Heart left ventricle (tissue), 16 donors: ENCODE results near the gene GGT7. TPM values are rescaled to one million over a fixed set of nuclear protein-coding genes. Genes with fewer than 3 reads are reported as not detected.
A peak's percentile ranks its signal among the peaks of the same experiment; 100 is the strongest.

Source experiments
- ATAC-seq, 4 donors: fragments of 200-7000 bp; cut with Tn5 transposase; one replicate each; pipeline ENCODE4 v1.9.1; 2020 to 2022; ENCODE audit warnings: moderate library complexity in 4 of 4, mild to moderate bottlenecking in 3 of 4, moderate number of reproducible peaks in 1 of 4
- DNase-seq, 5 donors: peaks; one replicate each; pipeline ENCODE4 v3.0.0-alpha.2; 2020
- H3K27ac ChIP-seq, 12 donors: fragments of 200-600 bp; sonication (generic) in 4 of 12; one replicate each; pipeline versions ENCODE4 v1.5.0 to v1.8.0; 2016 to 2022; ENCODE audit warnings: mild to moderate bottlenecking in 2 of 12
- H3K27me3 ChIP-seq, 9 donors: fragments of 200-600 bp; sonication (generic) in 2 of 9; one replicate each; pipeline versions ENCODE4 v1.5.1 to v1.8.0; 2016 to 2022; ENCODE audit warnings: mild to moderate bottlenecking in 3 of 9
- H3K36me3 ChIP-seq, 9 donors: fragments of 200-600 bp; sonication (generic) in 2 of 9; one replicate each; pipeline versions ENCODE4 v1.5.0 to v1.8.0; 2018 to 2022; ENCODE audit warnings: mild to moderate bottlenecking in 2 of 9
- H3K4me1 ChIP-seq, 12 donors: fragments of 200-600 bp; sonication (generic) in 4 of 12; one replicate each; pipeline versions ENCODE4 v1.5.0 to v1.8.0; 2016 to 2022; ENCODE audit warnings: mild to moderate bottlenecking in 3 of 12
- H3K4me3 ChIP-seq, 12 donors: fragments of 200-600 bp; sonication (generic) in 4 of 12; one replicate each; pipeline versions ENCODE4 v1.5.0 to v1.8.0; 2017 to 2022; ENCODE audit warnings: mild to moderate bottlenecking in 9 of 12, moderate library complexity in 4 of 12
- H3K9me3 ChIP-seq, 12 donors: fragments of 200-600 bp; sonication (generic) in 4 of 12; one replicate each; pipeline versions ENCODE4 v1.5.0 to v1.8.0; 2016 to 2022; ENCODE audit warnings: mild to moderate bottlenecking in 1 of 12
- CTCF ChIP-seq, 12 donors: fragments of 200-600 bp; sonication (generic) in 4 of 12; IDR thresholded peaks; one replicate each; pipeline versions ENCODE4 v1.5.0 to v1.8.0; 2018 to 2022; ENCODE audit warnings: antibody characterized with exemption in 12 of 12, mild to moderate bottlenecking in 5 of 12
- POLR2A ChIP-seq, 2 donors: fragments of 450-650 bp; IDR thresholded peaks; one replicate each; pipeline ENCODE4 v1.6.1; 2017; ENCODE audit warnings: antibody characterized with exemption in 2 of 2, mild to moderate bottlenecking in 2 of 2, moderate library complexity in 2 of 2
- WGBS, 4 donors: extraction: QIAGEN DNeasy Blood & Tissue Kit in 2 of 4; methylation state at CpG; one replicate each; pipeline versions ENCODE4 v1.1.5 to v1.1.7; 2013 to 2018; 5-methylcytosine and 5-hydroxymethylcytosine counted together
- intact Hi-C, 10 donors: fragments of 100-400 bp; cut with DNase I; formaldehyde crosslinking; loops; one replicate each; pipeline versions ENCODE4 v1.11.1 to v1.14.2; 2022
- long read RNA-seq, 3 donors: library from polyadenylated mRNA; unstranded; transcript quantifications; one replicate each; pipeline ENCODE4 v2.0.0, GENCODE V29; 2020 to 2021
- polyA plus RNA-seq, 2 donors: library from polyadenylated mRNA; stranded (reverse); fragments of 200-250 nt; gene quantifications; one replicate each; pipeline ENCODE4 v1.2.3, GENCODE V29; 2013
- total RNA-seq, 9 donors: library from RNA; depleted of rRNA in 2 of 9; stranded (reverse); fragments of >200 nt in 2 of 9; fragmentation: NEBNext Ultra II Directional in 3 of 9; extraction: Animal tissue kit (Norgen Biotek cat#: 25700) in 3 of 9; gene quantifications; one replicate each; pipeline versions ENCODE4 v1.1.0 to v1.2.4, GENCODE V29; 2016 to 2023
- donor health status: ischemic (EF 13 %, LVEDD 7.1; RV severe dilation, severe dysfunction).
- donor health status: healthy with polysubstance abuse.
- donor health status: DM: no; HTN: yes; CAD: no.
- donor health status: DM: no; HTN: no; CAD: no.
- donor health status: ischemic (EF 25% LVEDD 6.9; RV normal size, moderate dysfunction).
- donor health status: ischemic (EF 25% LVEDD 5.7; RV mildly dilated, moderate dysfunction).
- donor health status: healthy.
- donor health status: DM: yes; HTN: yes; CAD: no.
- donor health status: ischemic (EF 35%, LVEDD 5.7; RV mildly dilated, moderate dysfunction).
- donor health status: nonischemic (EF 11% LVEDD 7.7; RV severe dilation, severe dysfunction).
- donor health status: DM: yes; HTN: yes; CAD: no.
- donor health status: PGD.
- donor health status: ischemic (EF 29% LVEDD 5.4; RV normal size, mild dysfunction).
- donor health status: nonischemic (EF 23%, LVEDD 6.1; RV moderate dilation, normal function).

The GGT7 gene, protein sequence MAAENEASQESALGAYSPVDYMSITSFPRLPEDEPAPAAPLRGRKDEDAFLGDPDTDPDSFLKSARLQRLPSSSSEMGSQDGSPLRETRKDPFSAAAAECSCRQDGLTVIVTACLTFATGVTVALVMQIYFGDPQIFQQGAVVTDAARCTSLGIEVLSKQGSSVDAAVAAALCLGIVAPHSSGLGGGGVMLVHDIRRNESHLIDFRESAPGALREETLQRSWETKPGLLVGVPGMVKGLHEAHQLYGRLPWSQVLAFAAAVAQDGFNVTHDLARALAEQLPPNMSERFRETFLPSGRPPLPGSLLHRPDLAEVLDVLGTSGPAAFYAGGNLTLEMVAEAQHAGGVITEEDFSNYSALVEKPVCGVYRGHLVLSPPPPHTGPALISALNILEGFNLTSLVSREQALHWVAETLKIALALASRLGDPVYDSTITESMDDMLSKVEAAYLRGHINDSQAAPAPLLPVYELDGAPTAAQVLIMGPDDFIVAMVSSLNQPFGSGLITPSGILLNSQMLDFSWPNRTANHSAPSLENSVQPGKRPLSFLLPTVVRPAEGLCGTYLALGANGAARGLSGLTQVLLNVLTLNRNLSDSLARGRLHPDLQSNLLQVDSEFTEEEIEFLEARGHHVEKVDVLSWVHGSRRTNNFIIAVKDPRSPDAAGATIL
- total RNA-seq = 10 to 100 TPM in 8 of 9 donors, 1 to 10 TPM in 1; 7.9 to 30.7 (median 17.5) TPM
- 10 to 100 TPM; 13.0 to 22.1 TPM for polyA plus RNA-seq
- long read RNA-seq, donor 1, partial matches to known transcripts = 15 of 25 reads
- long read RNA-seq, donor 1, other reads (novel, unspliced or antisense) = 9 of 25 reads
- long read RNA-seq, donor 2, transcript GGT7-201 (15 exons, 2,642 nt) = major isoform, 5 of 42 reads
- long read RNA-seq, donor 2, partial matches to known transcripts = 17 of 42 reads
- long read RNA-seq, donor 2, other reads (novel, unspliced or antisense) = 20 of 42 reads
- long read RNA-seq, donor 3, partial matches to known transcripts = 8 of 20 reads
- long read RNA-seq, donor 3, other reads (novel, unspliced or antisense) = 11 of 20 reads

DNA sequence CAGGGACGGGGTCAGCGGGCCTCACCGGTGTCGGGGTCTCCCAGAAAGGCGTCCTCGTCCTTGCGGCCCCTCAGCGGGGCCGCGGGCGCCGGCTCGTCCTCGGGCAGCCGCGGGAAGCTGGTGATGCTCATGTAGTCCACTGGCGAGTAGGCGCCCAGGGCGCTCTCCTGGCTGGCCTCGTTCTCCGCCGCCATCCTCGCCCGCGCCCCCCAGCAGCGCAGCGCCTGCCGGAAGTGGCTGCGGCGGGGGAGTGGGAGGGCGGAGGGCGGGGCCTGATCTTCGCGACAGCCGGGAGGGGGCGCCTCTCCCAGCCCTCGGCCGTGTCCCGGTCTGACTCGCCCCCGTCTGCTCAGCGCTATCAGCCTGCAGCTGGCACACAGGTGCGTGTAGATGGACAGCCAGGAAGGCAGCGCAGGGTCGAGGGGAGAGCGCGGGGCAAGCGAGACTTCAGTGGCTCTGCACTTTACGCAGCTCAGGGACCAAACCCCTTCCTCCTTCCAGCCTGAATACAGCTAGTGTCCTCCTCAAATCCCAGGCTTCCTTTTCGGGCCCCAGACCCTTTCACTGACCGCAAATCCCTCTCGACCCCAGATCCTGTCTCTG is at the start of gene GGT7:
Gene GGT7 (minus strand): TSS at position 235 of the 603 bp plus-strand sequence. CDS start 41 bp downstream, at position 194.
- Histone ChIP-seq H3K27ac (peak within 1 kb of the TSS in 11 of 12 donors; percentile 32 to 84 (median 73)), H3K9me3 (no peaks in the 10 kb centered on the region), H3K4me1 (peaks cover 0 to 55% (median 34%) of the 10 kb centered on the region in 12 donors), H3K27me3 (no peaks in the 10 kb centered on the region), H3K4me3 (peak within 1 kb of the TSS; percentile 46 to 86 (median 75)), H3K36me3 (no peaks in the 10 kb centered on the region)
- WGBS, 4 donors = 1 to 4% (median 2%) methylated on average over 20 to 52 of the region's 52 CpGs
- DNase-seq (peak; percentile 84 to 91 (median 88)), ATAC-seq (peak; percentile 35 to 64 (median 60))
- TF ChIP-seq POLR2A (IDR thresholded peaks at IDR 0.05) (peak in 1 of 2 donors; percentile 48), CTCF (IDR thresholded peaks at IDR 0.05) (peak; percentile 49 to 92 (median 76))
- intact Hi-C loops = loop anchor here in 8 of 10 donors (1.0 to 10.0 kb wide), 11 partner anchors 83 to 402 kb away; partner anchors contain the start of genes TRPC4AP (in 5 of the 8), MMP24OS (in 2 of the 8), GSS (in 1 of the 8) and MYH7B (in 1 of the 8)

DNA sequence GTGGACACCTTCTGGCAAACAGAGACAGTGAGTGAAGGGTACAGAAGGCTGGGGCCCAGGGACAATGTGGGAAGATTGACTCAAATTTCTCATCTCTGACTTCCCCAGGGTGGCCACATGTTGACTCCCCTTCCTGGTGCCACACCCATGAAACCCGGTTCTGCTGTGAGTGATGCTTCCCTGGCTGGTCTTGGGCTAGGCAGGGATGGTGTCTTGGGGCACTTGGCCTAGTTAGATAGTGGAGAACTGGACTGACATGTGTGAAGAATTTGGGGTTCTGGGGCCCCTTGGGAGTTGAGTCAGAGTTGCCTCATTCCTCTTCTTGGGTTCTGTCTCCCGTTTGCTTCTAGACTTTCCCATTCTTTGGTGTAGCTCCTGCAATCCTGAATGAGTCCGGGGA is 48.8 kb upstream of the GGT7 start:
- Histone ChIP-seq H3K4me3 (no peak overlapping the region), H3K27ac (peak overlapping the region in 9 of 12 donors; percentile 14 to 77 (median 58)), H3K36me3 (peaks cover 0 to 74% (median 55%) of the 10 kb centered on the region in 9 donors), H3K27me3 (no peaks in the 10 kb centered on the region), H3K4me1 (peaks cover 0 to 32% (median 11%) of the 10 kb centered on the region in 12 donors), H3K9me3 (peaks cover 0 to 3% (median 0%) of the 10 kb centered on the region in 12 donors)
- WGBS, 4 donors = 66 to 83% (median 75%) methylated on average over 3 of the region's 3 CpGs
- TF ChIP-seq CTCF (IDR thresholded peaks at IDR 0.05) (no peak), POLR2A (IDR thresholded peaks at IDR 0.05) (no peak)
- ATAC-seq (no peak), DNase-seq (no peak)
- intact Hi-C loops = no loop called here

DNA sequence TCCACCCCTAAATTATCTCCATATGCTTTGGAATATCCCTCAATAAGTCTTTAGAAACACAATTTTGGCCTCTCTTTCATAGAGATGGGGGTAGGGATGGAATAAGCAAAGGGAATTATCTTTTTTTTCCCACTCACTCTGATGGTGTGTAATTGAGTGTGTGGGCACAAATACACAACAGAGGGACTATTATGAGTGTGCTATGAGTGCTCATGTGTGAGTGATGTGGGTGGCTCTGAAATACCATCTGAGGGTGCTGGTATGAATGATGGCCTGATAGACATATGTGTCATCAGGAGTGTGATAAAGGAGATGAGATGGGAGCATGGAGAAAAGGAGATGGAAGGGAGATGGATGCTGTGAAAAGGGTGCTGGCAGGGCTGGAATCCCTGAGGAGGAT is 47.4 kb upstream of the GGT7 start:
- DNase-seq (no peak), ATAC-seq (no peak)
- TF ChIP-seq CTCF (IDR thresholded peaks at IDR 0.05) = no peak
- no peak for TF ChIP-seq POLR2A (IDR thresholded peaks at IDR 0.05)
- intact Hi-C loops = no loop called here
- Histone ChIP-seq H3K4me3 (no peak overlapping the region), H3K36me3 (peaks cover 0 to 64% (median 41%) of the 10 kb centered on the region in 9 donors), H3K27me3 (no peaks in the 10 kb centered on the region), H3K27ac (no peak overlapping the region), H3K4me1 (peaks cover 0 to 43% (median 21%) of the 10 kb centered on the region in 12 donors), H3K9me3 (peaks cover 0 to 3% (median 0%) of the 10 kb centered on the region in 12 donors)
